Heart right ventricle (tissue), 16 donors: ENCODE data around the gene FUT3. TPM values are rescaled to one million over a fixed set of nuclear protein-coding genes. Genes with fewer than 3 reads are reported as not detected.

Experiments used
- ATAC-seq, 8 donors: fragments of 200-7000 bp; cut with Tn5 transposase; one replicate each; pipeline ENCODE4 v1.9.1; 2020; ENCODE audit warnings: mild to moderate bottlenecking in 8 of 8, moderate library complexity in 8 of 8, moderate number of reproducible peaks in 1 of 8
- DNase-seq, 2 donors: peaks; one replicate each; pipeline ENCODE4 v3.0.0-alpha.2; 2020
- H3K27ac ChIP-seq, 10 donors: fragments of 200-600 bp; sonication (generic) in 2 of 10; one replicate each; pipeline versions ENCODE4 v1.5.0 to v1.8.0; 2020 to 2022; ENCODE audit warnings: mild to moderate bottlenecking in 3 of 10
- H3K27me3 ChIP-seq, 7 donors: fragments of 200-600 bp; one replicate each; pipeline ENCODE4 v1.8.0; 2021 to 2022; ENCODE audit warnings: mild to moderate bottlenecking in 2 of 7
- H3K36me3 ChIP-seq, 9 donors: fragments of 200-600 bp; sonication (generic) in 1 of 9; one replicate each; pipeline versions ENCODE4 v1.5.0 to v1.8.0; 2020 to 2022; ENCODE audit warnings: mild to moderate bottlenecking in 2 of 9
- H3K4me1 ChIP-seq, 9 donors: fragments of 200-600 bp; sonication (generic) in 1 of 9; one replicate each; pipeline versions ENCODE4 v1.5.0 to v1.8.0; 2020 to 2022; ENCODE audit warnings: mild to moderate bottlenecking in 4 of 9
- H3K4me3 ChIP-seq, 10 donors: fragments of 200-600 bp; sonication (generic) in 2 of 10; one replicate each; pipeline versions ENCODE4 v1.5.0 to v1.8.0; 2020 to 2022; ENCODE audit warnings: mild to moderate bottlenecking in 7 of 10, moderate library complexity in 2 of 10
- H3K9me3 ChIP-seq, 11 donors: fragments of 200-600 bp in 10 of 11; sonication (generic) in 2 of 11; one replicate each; pipeline versions ENCODE4 v1.5.0 to v1.8.0; 2013 to 2022; ENCODE audit warnings: mild to moderate bottlenecking in 2 of 11, control low read depth in 1 of 11, moderate library complexity in 1 of 11
- CTCF ChIP-seq, 9 donors: fragments of 200-600 bp; sonication (generic) in 2 of 9; IDR thresholded peaks; one replicate each; pipeline versions ENCODE4 v1.5.0 to v1.8.0; 2021 to 2022; ENCODE audit warnings: antibody characterized with exemption in 9 of 9, mild to moderate bottlenecking in 5 of 9, moderate library complexity in 1 of 9
- WGBS, 2 donors: extraction: QIAGEN DNeasy Blood & Tissue Kit; methylation state at CpG; one replicate each; pipeline ENCODE4 v1.1.7; 2013; ENCODE audit warnings: inconsistent platforms in 1 of 2; 5-methylcytosine and 5-hydroxymethylcytosine counted together
- intact Hi-C, 10 donors: fragments of 100-400 bp; cut with DNase I; formaldehyde crosslinking; loops; one replicate each; pipeline versions ENCODE4 v1.11.1 to v1.14.2; 2022
- polyA plus RNA-seq, 2 donors: library from polyadenylated mRNA; stranded (reverse); fragments of 200-250 nt; gene quantifications; one replicate each; pipeline ENCODE4 v1.2.3, GENCODE V29; 2013
- total RNA-seq, 10 donors: library from RNA; stranded (reverse); fragmentation: NEBNext Ultra II Directional in 3 of 10; extraction: Animal tissue kit (Norgen Biotek cat#: 25700) in 3 of 10; gene quantifications; one replicate each; pipeline versions ENCODE4 v1.2.1 to v1.2.4, GENCODE V29; 2021 to 2023
- donor health status: Arrhythmogenic right ventricular cardiomyopathy.
- donor health status: ischemic (EF 13 %, LVEDD 7.1; RV severe dilation, severe dysfunction).
- donor health status: healthy with polysubstance abuse.
- donor health status: DM: no; HTN: yes; CAD: no.
- donor health status: DM: no; HTN: no; CAD: no.
- donor health status: ischemic (EF 25% LVEDD 6.9; RV normal size, moderate dysfunction).
- donor health status: ischemic (EF 25% LVEDD 5.7; RV mildly dilated, moderate dysfunction).
- donor health status: healthy.
- donor health status: DM: yes; HTN: yes; CAD: no.
- donor health status: Ischemic cardiomyopathy.
- donor health status: ischemic (EF 35%, LVEDD 5.7; RV mildly dilated, moderate dysfunction).
- donor health status: nonischemic (EF 11% LVEDD 7.7; RV severe dilation, severe dysfunction).
- donor health status: DM: yes; HTN: yes; CAD: no.
- donor health status: PGD.
- donor health status: ischemic (EF 29% LVEDD 5.4; RV normal size, mild dysfunction).
- donor health status: nonischemic (EF 23%, LVEDD 6.1; RV moderate dilation, normal function).

Gene FUT3
- total and polyA plus RNA-seq, 12 donors, result 0.01 TPM; not detected in 11

GRCh38 chr19:5809469-5809868 is 41.8 kb downstream of the FUT3 start:
- Histone ChIP-seq H3K4me3 (no peak overlapping the region), H3K4me1 (peaks cover 0 to 10% (median 2%) of the 10 kb centered on the region in 9 donors), H3K9me3 (no peaks in the 10 kb centered on the region), H3K36me3 (no peaks in the 10 kb centered on the region), H3K27me3 (peaks cover 0 to 22% (median 10%) of the 10 kb centered on the region in 7 donors), H3K27ac (no peak overlapping the region)
- DNase-seq (no peak), ATAC-seq (no peak)
- 78 to 83% methylated on average over 10 of the region's 10 CpGs for WGBS, 2 donors
- intact Hi-C loops, result loop anchor here in 5 of 10 donors (5.0 to 10.0 kb wide), 3 partner anchors 83 to 215 kb away; no protein-coding TSS in a partner anchor
- no peak for TF ChIP-seq CTCF (IDR thresholded peaks at IDR 0.05)

GRCh38 chr19:5809053-5809452 is 42.2 kb downstream of the FUT3 start:
- Histone ChIP-seq H3K4me3 (no peak overlapping the region), H3K36me3 (no peaks in the 10 kb centered on the region), H3K4me1 (peaks cover 0 to 13% (median 6%) of the 10 kb centered on the region in 9 donors), H3K27ac (no peak overlapping the region), H3K9me3 (no peaks in the 10 kb centered on the region), H3K27me3 (peaks cover 0 to 26% (median 14%) of the 10 kb centered on the region in 7 donors)
- intact Hi-C loops, result loop anchor here in 5 of 10 donors (5.0 to 10.0 kb wide), 3 partner anchors 83 to 216 kb away; no protein-coding TSS in a partner anchor
- ATAC-seq, result no peak
- WGBS, 2 donors, result 89% methylated on average over 9 of the region's 9 CpGs
- TF ChIP-seq CTCF (IDR thresholded peaks at IDR 0.05), result no peak
- DNase-seq, result no peak

GRCh38 chr19:5808120-5808816 is 43.0 kb downstream of the FUT3 start:
- peaks cover 0 to 34% (median 21%) of the 10 kb centered on the region in 7 donors for H3K27me3 ChIP-seq
- peaks cover 3 to 21% (median 12%) of the 10 kb centered on the region in 9 donors for H3K4me1 ChIP-seq
- TF ChIP-seq CTCF (IDR thresholded peaks at IDR 0.05), result no peak
- no peaks in the 10 kb centered on the region for H3K36me3 ChIP-seq
- no peak overlapping the region for H3K4me3 ChIP-seq
- WGBS, 2 donors, result 80% methylated on average over 21 of the region's 21 CpGs
- no peak overlapping the region for H3K27ac ChIP-seq
- H3K9me3 ChIP-seq, result no peaks in the 10 kb centered on the region
- intact Hi-C loops, result loop anchor here in 5 of 10 donors (5.0 to 10.0 kb wide), 3 partner anchors 84 to 217 kb away; no protein-coding TSS in a partner anchor
- DNase-seq, result no peak
- ATAC-seq, result no peak

- ATAC-seq, result no peak
- Histone ChIP-seq H3K36me3 (no peaks in the 10 kb centered on the region), H3K9me3 (no peaks in the 10 kb centered on the region), H3K27ac (no peak overlapping the region), H3K27me3 (peaks cover 0 to 46% (median 31%) of the 10 kb centered on the region in 7 donors), H3K4me3 (no peak overlapping the region), H3K4me1 (peaks cover 3 to 23% (median 13%) of the 10 kb centered on the region in 9 donors)
- no peak for DNase-seq
- intact Hi-C loops, result loop anchor here in 5 of 10 donors (5.0 to 10.0 kb wide), 3 partner anchors 85 to 218 kb away; no protein-coding TSS in a partner anchor
- WGBS, 2 donors, result 92% methylated on average over 5 of the region's 5 CpGs
- no peak for TF ChIP-seq CTCF (IDR thresholded peaks at IDR 0.05)
Observed at GRCh38 chr19:5806905-5807304, 44.3 kb downstream of the FUT3 start.
